Subcutaneous adipose tissue (tissue), 4 donors: Measurements from ENCODE around the gene MYPOP. TPM values are rescaled to one million over a fixed set of nuclear protein-coding genes. Genes with fewer than 3 reads are reported as not detected.

ENCODE experiments used
- total RNA-seq, 4 donors: library from RNA; depleted of rRNA; stranded (reverse); fragments of >200 nt; gene quantifications; one replicate each; pipeline ENCODE4 v1.1.0, GENCODE V29; 2016
- TF ChIP-seq, protein P1 (sequence below): fragments of 450-650 bp; IDR thresholded peaks from one replicate; pipeline ENCODE4 v1.5.1; 2016; ENCODE audit warnings: low read depth, mild to moderate bottlenecking, control low read depth, antibody characterized with exemption, moderate library complexity

The MYPOP gene
- total RNA-seq, 4 donors from 2014 or later, result 1.7 to 3.3 (median 2.5) TPM

DNA sequence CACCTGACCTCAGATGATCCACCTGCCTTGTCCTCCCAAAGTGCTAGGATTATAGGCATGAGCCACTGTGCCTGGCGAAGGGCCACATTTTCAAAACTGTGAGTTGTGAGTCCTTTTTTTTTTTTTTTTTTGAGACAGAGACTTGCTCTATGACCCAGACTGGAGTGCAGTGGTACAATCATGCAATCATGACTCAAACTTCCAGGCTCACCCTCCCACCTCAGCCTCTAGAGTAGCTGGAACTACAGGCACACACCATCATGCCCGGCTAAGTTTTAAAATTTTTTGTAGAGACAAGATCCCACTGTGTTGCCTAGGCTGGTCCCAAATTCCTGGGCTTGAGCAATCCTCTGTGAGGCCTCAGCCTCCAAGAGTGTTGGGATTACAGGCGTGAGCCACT is 3.8 kb upstream of the MYPOP start:
- TF ChIP-seq, protein P1, sequence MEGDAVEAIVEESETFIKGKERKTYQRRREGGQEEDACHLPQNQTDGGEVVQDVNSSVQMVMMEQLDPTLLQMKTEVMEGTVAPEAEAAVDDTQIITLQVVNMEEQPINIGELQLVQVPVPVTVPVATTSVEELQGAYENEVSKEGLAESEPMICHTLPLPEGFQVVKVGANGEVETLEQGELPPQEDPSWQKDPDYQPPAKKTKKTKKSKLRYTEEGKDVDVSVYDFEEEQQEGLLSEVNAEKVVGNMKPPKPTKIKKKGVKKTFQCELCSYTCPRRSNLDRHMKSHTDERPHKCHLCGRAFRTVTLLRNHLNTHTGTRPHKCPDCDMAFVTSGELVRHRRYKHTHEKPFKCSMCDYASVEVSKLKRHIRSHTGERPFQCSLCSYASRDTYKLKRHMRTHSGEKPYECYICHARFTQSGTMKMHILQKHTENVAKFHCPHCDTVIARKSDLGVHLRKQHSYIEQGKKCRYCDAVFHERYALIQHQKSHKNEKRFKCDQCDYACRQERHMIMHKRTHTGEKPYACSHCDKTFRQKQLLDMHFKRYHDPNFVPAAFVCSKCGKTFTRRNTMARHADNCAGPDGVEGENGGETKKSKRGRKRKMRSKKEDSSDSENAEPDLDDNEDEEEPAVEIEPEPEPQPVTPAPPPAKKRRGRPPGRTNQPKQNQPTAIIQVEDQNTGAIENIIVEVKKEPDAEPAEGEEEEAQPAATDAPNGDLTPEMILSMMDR, result no peak

DNA sequence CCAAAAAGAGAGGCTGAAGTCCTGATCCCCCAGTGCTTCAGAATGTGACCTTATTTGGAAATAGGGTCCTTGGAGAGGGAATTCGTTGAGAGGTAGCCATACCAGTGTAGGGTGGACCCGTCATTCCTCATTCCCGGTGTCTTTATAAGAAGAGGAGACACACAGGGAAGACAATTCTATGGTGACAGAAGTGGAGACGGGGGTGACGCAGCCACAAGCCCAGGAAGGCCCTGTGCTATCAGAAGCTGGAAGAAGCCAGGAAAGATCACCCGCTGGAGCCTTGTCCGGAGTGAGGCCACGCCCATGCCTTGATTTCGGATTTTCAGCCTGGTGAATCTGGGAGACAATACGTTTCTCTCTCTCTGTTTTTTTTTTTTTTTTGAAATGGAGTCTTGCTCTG is 2.6 kb upstream of the MYPOP start:
- TF ChIP-seq, protein P1, result no peak

DNA sequence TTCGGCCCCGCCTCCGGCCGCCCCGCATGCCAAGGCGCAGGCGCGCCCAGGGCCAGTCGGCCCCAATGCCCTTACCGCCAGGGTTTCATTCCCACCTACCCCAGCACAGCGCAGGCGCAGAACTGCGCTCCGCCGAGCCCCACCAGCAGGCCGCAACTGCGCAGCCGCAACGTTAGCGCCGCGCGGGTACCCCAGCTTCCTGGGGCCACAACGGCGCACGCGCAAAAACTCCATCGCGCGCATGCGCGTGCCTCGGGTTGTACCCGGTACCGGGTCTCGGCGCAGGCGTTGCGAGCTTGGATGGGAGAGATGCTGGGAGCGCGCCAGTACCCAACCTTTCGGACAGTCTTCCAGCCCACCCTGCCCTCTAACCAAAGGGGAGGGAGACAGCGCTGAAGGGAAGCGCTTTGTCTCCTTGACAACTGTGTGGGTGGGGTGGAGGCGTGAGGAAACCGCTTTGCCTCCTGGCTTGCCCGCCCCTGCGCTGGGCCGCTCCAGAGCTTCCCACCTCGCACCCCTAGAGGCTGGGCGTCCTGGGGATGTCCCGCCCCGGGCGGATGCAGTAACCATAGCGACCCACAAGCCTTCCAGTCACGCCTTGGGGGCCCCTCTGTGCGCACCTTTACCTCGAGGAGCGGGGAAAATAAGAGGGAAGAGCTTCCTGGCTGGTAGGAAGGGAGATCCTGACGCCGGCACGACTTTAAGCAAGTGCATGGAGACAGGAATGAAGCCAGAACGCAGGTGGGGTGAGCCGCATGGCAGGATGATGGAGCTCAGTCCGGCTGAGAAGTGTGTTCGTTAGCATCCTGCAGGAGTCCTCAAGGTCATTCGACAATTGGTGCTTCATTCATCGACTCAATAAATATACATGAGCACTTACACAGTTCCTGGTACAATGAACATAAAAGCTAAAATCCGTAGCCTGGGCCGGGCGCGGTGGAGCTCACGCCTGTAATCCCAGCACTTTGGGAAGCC is 525 bp upstream of the MYPOP start:
- TF ChIP-seq, protein P1, result no peak

DNA sequence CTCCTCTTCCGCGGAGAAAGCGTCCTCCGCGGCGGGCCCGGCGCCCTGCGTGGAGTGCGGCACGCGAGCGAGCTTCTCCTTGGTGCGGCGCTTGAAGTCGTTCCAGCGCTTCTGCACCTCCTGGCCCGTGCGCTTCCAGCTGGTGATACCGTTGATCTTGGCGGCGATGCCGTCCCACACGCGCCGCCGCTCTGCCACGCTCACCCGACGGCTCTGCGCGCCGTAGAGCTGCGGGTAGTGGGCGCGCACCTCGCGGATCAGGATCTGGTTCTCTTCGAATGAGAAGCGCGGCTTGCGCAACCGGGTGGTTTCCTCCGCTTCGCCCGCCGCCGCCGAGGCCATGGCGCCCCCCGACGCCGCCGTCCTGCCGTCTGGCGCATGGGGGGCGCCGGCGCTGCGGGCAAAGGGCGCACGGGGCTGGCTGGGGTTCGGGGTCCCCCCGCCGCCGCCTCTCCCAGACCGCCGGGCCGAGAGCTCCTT is 941 bp downstream of the MYPOP start:
- TF ChIP-seq, protein P1, result no peak

DNA sequence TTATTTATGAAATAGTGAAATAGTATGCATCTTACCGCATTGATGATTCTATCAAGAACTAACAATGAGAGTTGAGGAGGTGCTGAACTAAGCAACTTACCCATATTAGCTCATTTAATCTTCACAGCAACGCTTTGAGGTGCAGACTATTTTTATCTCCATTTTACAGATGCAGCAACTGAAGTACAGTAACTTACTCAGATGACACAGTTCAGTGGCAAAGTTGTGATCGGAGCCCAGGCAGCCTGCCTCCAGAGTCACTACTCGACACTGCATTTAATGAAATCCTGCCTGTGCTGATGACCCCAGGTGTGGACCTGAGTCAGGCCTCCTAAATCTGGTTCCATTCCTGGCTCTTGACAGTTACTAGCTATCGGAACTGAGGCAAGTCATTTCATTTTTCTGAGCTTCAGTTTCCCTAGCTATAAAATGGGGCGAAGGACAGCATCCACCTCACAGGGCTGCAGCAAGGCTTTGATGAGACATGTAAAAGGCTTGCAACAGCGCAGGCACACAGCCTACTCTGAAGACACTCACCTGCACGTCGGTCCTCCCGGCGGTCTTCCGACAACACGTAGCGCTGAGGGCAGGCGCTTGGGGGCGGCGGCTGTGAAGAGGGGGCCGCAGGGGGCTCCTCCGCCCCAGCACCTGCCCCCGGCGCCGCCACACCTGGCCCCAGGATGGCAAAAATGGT is 1.5 kb downstream of the MYPOP start:
- TF ChIP-seq, protein P1, result no peak

DNA sequence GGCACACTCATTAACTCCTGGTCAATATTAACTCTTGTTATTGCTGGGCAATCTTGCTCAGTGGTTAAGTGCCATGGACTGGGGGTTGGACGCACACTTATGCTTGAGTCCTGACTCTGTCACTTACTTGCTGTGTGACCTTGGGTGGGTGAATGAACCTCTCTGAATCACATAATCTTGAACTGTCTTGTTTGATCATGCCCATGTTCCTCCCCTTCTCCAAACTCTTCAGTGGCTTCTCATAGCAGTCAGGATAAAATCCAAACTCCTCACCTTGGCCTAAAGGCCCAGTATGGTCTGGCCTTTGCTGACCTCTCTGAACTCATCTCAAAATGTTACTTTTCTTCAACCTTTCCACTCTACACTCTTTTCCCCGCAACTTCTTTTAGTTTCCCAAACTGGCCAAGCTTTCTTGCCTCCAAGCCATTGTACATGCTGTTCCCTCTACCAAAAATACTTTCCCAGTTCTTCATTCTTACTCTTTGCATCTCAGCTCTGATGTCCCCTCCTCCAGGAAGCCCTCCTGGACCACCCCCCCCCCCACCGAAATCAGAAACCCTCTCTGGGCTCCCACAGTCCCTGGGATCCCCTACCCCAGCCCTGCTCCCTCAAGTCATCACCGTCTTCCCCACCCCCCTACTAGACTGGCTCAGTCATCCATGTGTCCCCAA is 2.4 kb downstream of the MYPOP start:
- TF ChIP-seq, protein P1, result no peak
